Tibial nerve (tissue), 4 donors: ENCODE measurements around the gene TMEM144. TPM values are rescaled to one million over a fixed set of nuclear protein-coding genes. Genes with fewer than 3 reads are reported as not detected.

Experiments used
- DNase-seq, 2 donors: peaks; one replicate each; pipeline ENCODE4 v3.0.0-alpha.2; 2019; ENCODE audit warnings: low spot score in 2 of 2
- H3K27ac ChIP-seq, 4 donors: fragments of 200-600 bp; sonication (generic) in 3 of 4; one replicate each; pipeline ENCODE4 v1.5.1; 2017 to 2019; ENCODE audit warnings: mild to moderate bottlenecking in 1 of 4
- H3K27me3 ChIP-seq, 2 donors: fragments of 200-600 bp; sonication (generic) in 1 of 2; one replicate each; pipeline versions ENCODE4 v1.5.1 to v1.6.0; 2017 to 2019
- H3K36me3 ChIP-seq, 3 donors: fragments of 200-600 bp; sonication (generic); one replicate each; pipeline ENCODE4 v1.5.1; 2018 to 2019
- H3K4me1 ChIP-seq, 4 donors: fragments of 200-600 bp; sonication (generic) in 3 of 4; one replicate each; pipeline ENCODE4 v1.5.1; 2017 to 2019
- H3K4me3 ChIP-seq, 4 donors: fragments of 200-600 bp; sonication (generic) in 3 of 4; one replicate each; pipeline ENCODE4 v1.5.1; 2017 to 2019; ENCODE audit warnings: mild to moderate bottlenecking in 1 of 4, moderate library complexity in 1 of 4
- H3K9me3 ChIP-seq, 4 donors: fragments of 200-600 bp; sonication (generic) in 3 of 4; one replicate each; pipeline ENCODE4 v1.5.1; 2017 to 2019
- CTCF ChIP-seq, 5 experiments: fragments of 200-600 bp in 3 of 5; fragments of 450-650 bp in 2 of 5; sonication (generic) in 3 of 5; IDR thresholded peaks; one replicate each; pipeline ENCODE4 v1.5.1; 2016 to 2019; ENCODE audit warnings: antibody characterized with exemption in 5 of 5, mild to moderate bottlenecking in 3 of 5, moderate library complexity in 2 of 5
- EP300 ChIP-seq, 2 donors: sonication (generic); formaldehyde crosslinking; IDR thresholded peaks; one replicate each; pipeline ENCODE4 v1.6.1; 2017; ENCODE audit warnings: antibody characterized with exemption in 2 of 2, mild to moderate bottlenecking in 1 of 2
- POLR2A ChIP-seq, 2 donors: fragments of 450-650 bp; IDR thresholded peaks; one replicate each; pipeline ENCODE4 v1.6.1; 2017; ENCODE audit warnings: antibody characterized with exemption in 2 of 2, mild to moderate bottlenecking in 2 of 2, moderate library complexity in 2 of 2
- WGBS, 2 donors: methylation state at CpG; one replicate each; pipeline ENCODE4 v1.1.5; 2018; 5-methylcytosine and 5-hydroxymethylcytosine counted together
- total RNA-seq, 4 donors: library from RNA; depleted of rRNA; stranded (reverse); fragments of >200 nt; gene quantifications; one replicate each; pipeline ENCODE4 v1.1.0, GENCODE V29; 2016

The TMEM144 gene
- total RNA-seq, 4 donors from 2014 or later: 4.9 to 23.8 (median 9.0) TPM

GRCh38 chr4:158170691-158171561 is 39.4 kb upstream of the TMEM144 start:
- Histone ChIP-seq H3K9me3 (no peaks in the 10 kb centered on the region), H3K4me3 (peak overlapping the region; percentile 27 to 59 (median 56)), H3K4me1 (peaks cover 0 to 52% (median 14%) of the 10 kb centered on the region in 4 donors), H3K27ac (peak overlapping the region; percentile 72 to 93 (median 85)), H3K27me3 (no peaks in the 10 kb centered on the region), H3K36me3 (no peaks in the 10 kb centered on the region)
- TF ChIP-seq POLR2A (IDR thresholded peaks at IDR 0.05) (peak in 1 of 2 donors; percentile 15), CTCF (IDR thresholded peaks at IDR 0.05) (peak; percentile 55 to 85 (median 81)), EP300 (IDR thresholded peaks at IDR 0.05) (peak in 1 of 2 donors; percentile 47)
- 34 to 39% methylated on average over 26 to 28 of the region's 42 CpGs for WGBS, 2 donors
- DNase-seq: peak; percentile 49 to 66

GRCh38 chr4:158172261-158173258 is 37.7 kb upstream of the TMEM144 start, which contains the start of gene GASK1B:
TSS of gene GASK1B (minus strand) at chr4:158173025. CDS start at chr4:158171375, 1,650 bp downstream.
- 3 to 4% methylated on average over 12 of the region's 12 CpGs for WGBS, 2 donors
- H3K36me3 ChIP-seq: no peaks in the 10 kb centered on the region
- H3K4me1 ChIP-seq: peaks cover 0 to 49% (median 10%) of the 10 kb centered on the region in 4 donors
- TF ChIP-seq EP300 (IDR thresholded peaks at IDR 0.05): peak in 1 of 2 donors; percentile 35
- TF ChIP-seq POLR2A (IDR thresholded peaks at IDR 0.05): peak in 1 of 2 donors; percentile 30
- TF ChIP-seq CTCF (IDR thresholded peaks at IDR 0.05): peak; percentile 50 to 79 (median 66)
- no peaks in the 10 kb centered on the region for H3K9me3 ChIP-seq
- no peaks in the 10 kb centered on the region for H3K27me3 ChIP-seq
- DNase-seq: peak; percentile 23 to 75
- H3K27ac ChIP-seq: peak within 1 kb of the TSS; percentile 72 to 93 (median 85)
- peak within 1 kb of the TSS; percentile 27 to 59 (median 56) for H3K4me3 ChIP-seq

GRCh38 chr4:158176108-158176507 is 34.2 kb upstream of the TMEM144 start:
- peaks cover 0 to 53% (median 6%) of the 10 kb centered on the region in 4 donors for H3K4me1 ChIP-seq
- DNase-seq: no peak
- no peaks in the 10 kb centered on the region for H3K36me3 ChIP-seq
- no peak overlapping the region for H3K4me3 ChIP-seq
- no peaks in the 10 kb centered on the region for H3K9me3 ChIP-seq
- 75 to 80% methylated on average over 2 of the region's 2 CpGs for WGBS, 2 donors
- no peaks in the 10 kb centered on the region for H3K27me3 ChIP-seq
- H3K27ac ChIP-seq: no peak overlapping the region
- TF ChIP-seq EP300 (IDR thresholded peaks at IDR 0.05): no peak
- no peak for TF ChIP-seq CTCF (IDR thresholded peaks at IDR 0.05)
- TF ChIP-seq POLR2A (IDR thresholded peaks at IDR 0.05): no peak

GRCh38 chr4:158176776-158177175 is 33.5 kb upstream of the TMEM144 start:
- Histone ChIP-seq H3K4me1 (peaks cover 0 to 53% (median 6%) of the 10 kb centered on the region in 4 donors), H3K9me3 (no peaks in the 10 kb centered on the region), H3K27me3 (no peaks in the 10 kb centered on the region), H3K27ac (no peak overlapping the region), H3K36me3 (no peaks in the 10 kb centered on the region), H3K4me3 (no peak overlapping the region)
- no peak for DNase-seq
- TF ChIP-seq CTCF (IDR thresholded peaks at IDR 0.05) (no peak), EP300 (IDR thresholded peaks at IDR 0.05) (no peak), POLR2A (IDR thresholded peaks at IDR 0.05) (no peak)
